ENCODE results near the gene CALHM3. TPM values are rescaled to one million over a fixed set of nuclear protein-coding genes. Genes with fewer than 3 reads are reported as not detected.

CALHM3 gene
- total and polyA plus RNA-seq, 2 experiments from 2014 or later, result 0.14 to 0.19 TPM

- Histone ChIP-seq H3K27me3 (ENCODE audit: insufficient read depth) (no peaks in the 10 kb centered on the region), H3K27ac (ENCODE audit: low read depth) (no peak overlapping the region), H3K36me3 (ENCODE audit: insufficient read depth) (peaks cover 78% of the 10 kb centered on the region), H3K9me2 (ENCODE audit: insufficient read depth) (no peaks in the 10 kb centered on the region), H3F3A (replicated peaks; ENCODE audit: low read depth) (no peaks in the 10 kb centered on the region; the same call in 1 of the 2 replicates), H2AFZ (no peak overlapping the region), H3K79me2 (replicated peaks; ENCODE audit: insufficient read depth) (no peaks in the 10 kb centered on the region), H3K4me1 (ENCODE audit: insufficient read depth) (no peaks in the 10 kb centered on the region), H3K4me2 (no peak overlapping the region), H3K4me3 (no peak overlapping the region), H4K20me1 (replicated peaks; ENCODE audit: insufficient read depth) (peaks cover 25% of the 10 kb centered on the region)
- TF ChIP-seq ETS1 (IDR thresholded peaks at IDR 0.05) (no peak), ZNF331 (CRISPR knock-in tag; IDR thresholded peaks at IDR 0.05; ENCODE audit: low read depth) (no peak), CREB1 (CRISPR knock-in tag; IDR thresholded peaks at IDR 0.05; ENCODE audit: low read depth) (no peak), POLR2AphosphoS5 (IDR thresholded peaks at IDR 0.05; ENCODE audit: low read depth) (no peak), STAT1 (IDR thresholded peaks at IDR 0.05; ENCODE audit: unreplicated experiment) (no peak), NANOG (IDR thresholded peaks at IDR 0.05; ENCODE audit: borderline replicate concordance) (no peak), EZH2 (IDR thresholded peaks at IDR 0.05; ENCODE audit: low read depth, unreplicated experiment) (no peak), EZH2phosphoT487 (IDR thresholded peaks at IDR 0.05; ENCODE audit: unreplicated experiment) (no peak), REST (IDR thresholded peaks at IDR 0.05; ENCODE audit: unreplicated experiment) (no peak), ZNF114 (CRISPR knock-in tag; IDR thresholded peaks at IDR 0.05) (no peak), CTCF (conservative IDR thresholded peaks at IDR 0.05; ENCODE audit: low read depth in 2 of 2) (no peak), JUNB (IDR thresholded peaks at IDR 0.05; ENCODE audit: unreplicated experiment) (no peak)
- TF ChIP-seq, protein P1, sequence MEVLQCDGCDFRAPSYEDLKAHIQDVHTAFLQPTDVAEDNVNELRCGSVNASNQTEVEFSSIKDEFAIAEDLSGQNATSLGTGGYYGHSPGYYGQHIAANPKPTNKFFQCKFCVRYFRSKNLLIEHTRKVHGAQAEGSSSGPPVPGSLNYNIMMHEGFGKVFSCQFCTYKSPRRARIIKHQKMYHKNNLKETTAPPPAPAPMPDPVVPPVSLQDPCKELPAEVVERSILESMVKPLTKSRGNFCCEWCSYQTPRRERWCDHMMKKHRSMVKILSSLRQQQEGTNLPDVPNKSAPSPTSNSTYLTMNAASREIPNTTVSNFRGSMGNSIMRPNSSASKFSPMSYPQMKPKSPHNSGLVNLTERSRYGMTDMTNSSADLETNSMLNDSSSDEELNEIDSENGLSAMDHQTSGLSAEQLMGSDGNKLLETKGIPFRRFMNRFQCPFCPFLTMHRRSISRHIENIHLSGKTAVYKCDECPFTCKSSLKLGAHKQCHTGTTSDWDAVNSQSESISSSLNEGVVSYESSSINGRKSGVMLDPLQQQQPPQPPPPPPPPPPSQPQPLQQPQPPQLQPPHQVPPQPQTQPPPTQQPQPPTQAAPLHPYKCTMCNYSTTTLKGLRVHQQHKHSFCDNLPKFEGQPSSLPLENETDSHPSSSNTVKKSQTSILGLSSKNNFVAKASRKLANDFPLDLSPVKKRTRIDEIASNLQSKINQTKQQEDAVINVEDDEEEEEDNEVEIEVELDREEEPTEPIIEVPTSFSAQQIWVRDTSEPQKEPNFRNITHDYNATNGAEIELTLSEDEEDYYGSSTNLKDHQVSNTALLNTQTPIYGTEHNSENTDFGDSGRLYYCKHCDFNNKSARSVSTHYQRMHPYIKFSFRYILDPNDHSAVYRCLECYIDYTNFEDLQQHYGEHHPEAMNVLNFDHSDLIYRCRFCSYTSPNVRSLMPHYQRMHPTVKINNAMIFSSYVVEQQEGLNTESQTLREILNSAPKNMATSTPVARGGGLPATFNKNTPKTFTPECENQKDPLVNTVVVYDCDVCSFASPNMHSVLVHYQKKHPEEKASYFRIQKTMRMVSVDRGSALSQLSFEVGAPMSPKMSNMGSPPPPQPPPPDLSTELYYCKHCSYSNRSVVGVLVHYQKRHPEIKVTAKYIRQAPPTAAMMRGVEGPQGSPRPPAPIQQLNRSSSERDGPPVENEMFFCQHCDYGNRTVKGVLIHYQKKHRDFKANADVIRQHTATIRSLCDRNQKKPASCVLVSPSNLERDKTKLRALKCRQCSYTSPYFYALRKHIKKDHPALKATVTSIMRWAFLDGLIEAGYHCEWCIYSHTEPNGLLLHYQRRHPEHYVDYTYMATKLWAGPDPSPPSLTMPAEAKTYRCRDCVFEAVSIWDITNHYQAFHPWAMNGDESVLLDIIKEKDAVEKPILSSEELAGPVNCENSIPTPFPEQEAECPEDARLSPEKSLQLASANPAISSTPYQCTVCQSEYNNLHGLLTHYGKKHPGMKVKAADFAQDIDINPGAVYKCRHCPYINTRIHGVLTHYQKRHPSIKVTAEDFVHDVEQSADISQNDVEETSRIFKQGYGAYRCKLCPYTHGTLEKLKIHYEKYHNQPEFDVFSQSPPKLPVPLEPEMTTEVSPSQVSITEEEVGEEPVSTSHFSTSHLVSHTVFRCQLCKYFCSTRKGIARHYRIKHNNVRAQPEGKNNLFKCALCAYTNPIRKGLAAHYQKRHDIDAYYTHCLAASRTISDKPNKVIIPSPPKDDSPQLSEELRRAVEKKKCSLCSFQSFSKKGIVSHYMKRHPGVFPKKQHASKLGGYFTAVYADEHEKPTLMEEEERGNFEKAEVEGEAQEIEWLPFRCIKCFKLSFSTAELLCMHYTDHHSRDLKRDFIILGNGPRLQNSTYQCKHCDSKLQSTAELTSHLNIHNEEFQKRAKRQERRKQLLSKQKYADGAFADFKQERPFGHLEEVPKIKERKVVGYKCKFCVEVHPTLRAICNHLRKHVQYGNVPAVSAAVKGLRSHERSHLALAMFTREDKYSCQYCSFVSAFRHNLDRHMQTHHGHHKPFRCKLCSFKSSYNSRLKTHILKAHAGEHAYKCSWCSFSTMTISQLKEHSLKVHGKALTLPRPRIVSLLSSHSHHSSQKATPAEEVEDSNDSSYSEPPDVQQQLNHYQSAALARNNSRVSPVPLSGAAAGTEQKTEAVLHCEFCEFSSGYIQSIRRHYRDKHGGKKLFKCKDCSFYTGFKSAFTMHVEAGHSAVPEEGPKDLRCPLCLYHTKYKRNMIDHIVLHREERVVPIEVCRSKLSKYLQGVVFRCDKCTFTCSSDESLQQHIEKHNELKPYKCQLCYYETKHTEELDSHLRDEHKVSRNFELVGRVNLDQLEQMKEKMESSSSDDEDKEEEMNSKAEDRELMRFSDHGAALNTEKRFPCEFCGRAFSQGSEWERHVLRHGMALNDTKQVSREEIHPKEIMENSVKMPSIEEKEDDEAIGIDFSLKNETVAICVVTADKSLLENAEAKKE (CRISPR knock-in tag; IDR thresholded peaks at IDR 0.05), result no peak
- no peak overlapping the region for H3K4me3 Mint-ChIP-seq
- no peaks in the 10 kb centered on the region for H3K4me1 Mint-ChIP-seq
- no peaks in the 10 kb centered on the region for H3K9me3 Mint-ChIP-seq
- no peak for ATAC-seq
- no peak for DNase-seq (ENCODE audit: low spot score)
- H3K27ac Mint-ChIP-seq, result no peak overlapping the region
- peaks cover 9% of the 10 kb centered on the region for H3K27me3 Mint-ChIP-seq (ENCODE audit: insufficient read depth, low read depth, poor library complexity)
- H3K36me3 Mint-ChIP-seq (ENCODE audit: low read depth), result peaks cover 91% of the 10 kb centered on the region
Measured at GRCh38 chr10:103431902-103432301, 47.1 kb downstream of the CALHM3 start.

Measured in GM23338 (cell line).